Measurements from ENCODE around the gene WBP11. TPM values are rescaled to one million over a fixed set of nuclear protein-coding genes. Genes with fewer than 3 reads are reported as not detected.

WBP11 gene
- total and polyA plus RNA-seq, 9 of the 15 experiments (the other 6 are each of a cell fraction or from before 2014, with no cell fraction given), result 7.7 to 60.8 (median 24.6) TPM

GRCh38 chr12:14795028-14795448 lies 8.2 kb downstream of the WBP11 start:
- Histone ChIP-seq H3K79me2 (ENCODE audit: control insufficient read depth, insufficient read depth, low read length) (peaks cover 12% of the 10 kb centered on the region), H3K27me3 (ENCODE audit: control insufficient read depth in 2 of 2, insufficient read depth in 2 of 2, low read length in 2 of 2) (no peaks in the 10 kb centered on the region), H3K4me3 (no peak overlapping the region), H3K27ac (ENCODE audit: extremely low read depth, low read depth, low read length) (no peak overlapping the region), H4K20me1 (replicated peaks; ENCODE audit: control insufficient read depth, insufficient read depth, low read length) (no peaks in the 10 kb centered on the region), H3K36me3 (ENCODE audit: control insufficient read depth, insufficient read depth, low read length) (peaks cover 90% of the 10 kb centered on the region), H3K4me1 (replicated peaks in 1 of 2; ENCODE audit: control insufficient read depth in 2 of 2, insufficient read depth in 2 of 2, low read length in 2 of 2) (no peaks in the 10 kb centered on the region), H3K4me2 (ENCODE audit: insufficient read depth, low read length) (no peak overlapping the region), H3K9me1 (ENCODE audit: control insufficient read depth, insufficient read depth, low read length) (no peaks in the 10 kb centered on the region), H3K9ac (ENCODE audit: insufficient read depth in 1 of 2, low read depth in 2 of 2, low read length in 2 of 2) (no peak overlapping the region), H2AFZ (ENCODE audit: low read depth, low read length) (no peak overlapping the region), H3K9me3 (replicated peaks; ENCODE audit: control insufficient read depth, insufficient read depth, low read depth, low read length) (no peaks in the 10 kb centered on the region)
- in situ Hi-C loops (cut with MboI) (no loop called here), intact Hi-C loops (cut with micrococcal nuclease) (no loop called here)
- ATAC-seq (no peak), FAIRE-seq (no peak), DNase-seq (ENCODE audit: extremely low read depth in 1 of 4, low spot score in 3 of 4) (no peak)
- TF ChIP-seq ZBTB34 (CRISPR knock-in tag; IDR thresholded peaks at IDR 0.05) (no peak), ZNF316 (IDR thresholded peaks at IDR 0.05) (peak; percentile 78), MAFF (IDR thresholded peaks at IDR 0.05; ENCODE audit: low read length) (peak; percentile 48), C11orf30 (IDR thresholded peaks at IDR 0.05; ENCODE audit: low read depth) (peak; percentile 66), PRMT5 (CRISPR knock-in tag; IDR thresholded peaks at IDR 0.05) (no peak), MAFG (tag; conservative IDR thresholded peaks at IDR 0.05) (peak; percentile 71)
- ChIA-PET POLR2A (interaction anchor here (1.2 kb wide), 1 partner anchor 13 kb away, joined by 3 read pairs; no protein-coding TSS in a partner anchor), CTCF (ENCODE audit: low intra/inter-chr PET ratio) (no interaction called here)
- WGBS (ENCODE audit: insufficient coverage, low coverage, missing lambda C conversion rate), result 71% methylated on average over 3 of the region's 4 CpGs
- no TSS peak for BruUV-seq (replicated peaks)
